Right lobe of liver (tissue), 4 donors: ENCODE results near the gene APBA2.

Source experiments
- POLR2A ChIP-seq: fragments of 450-650 bp; IDR thresholded peaks from one replicate; pipeline ENCODE4 v1.6.1; 2017; ENCODE audit warnings: antibody characterized with exemption, mild to moderate bottlenecking
- TF ChIP-seq, protein P1 (sequence below), 4 donors: fragments of 200-600 bp in 3 of 4; fragments of 450-650 bp in 1 of 4; IDR thresholded peaks; one replicate each; pipeline versions ENCODE4 v1.5.1 to v1.8.0; 2016 to 2022; ENCODE audit warnings: antibody characterized with exemption in 4 of 4, mild to moderate bottlenecking in 2 of 4
- donor health status: DM: no; HTN: no; CAD: no.
- donor health status: DM: no; HTN: no; CAD: no.
- donor health status: DM: no; HTN: yes; CAD: no.

- TF ChIP-seq, protein P1, sequence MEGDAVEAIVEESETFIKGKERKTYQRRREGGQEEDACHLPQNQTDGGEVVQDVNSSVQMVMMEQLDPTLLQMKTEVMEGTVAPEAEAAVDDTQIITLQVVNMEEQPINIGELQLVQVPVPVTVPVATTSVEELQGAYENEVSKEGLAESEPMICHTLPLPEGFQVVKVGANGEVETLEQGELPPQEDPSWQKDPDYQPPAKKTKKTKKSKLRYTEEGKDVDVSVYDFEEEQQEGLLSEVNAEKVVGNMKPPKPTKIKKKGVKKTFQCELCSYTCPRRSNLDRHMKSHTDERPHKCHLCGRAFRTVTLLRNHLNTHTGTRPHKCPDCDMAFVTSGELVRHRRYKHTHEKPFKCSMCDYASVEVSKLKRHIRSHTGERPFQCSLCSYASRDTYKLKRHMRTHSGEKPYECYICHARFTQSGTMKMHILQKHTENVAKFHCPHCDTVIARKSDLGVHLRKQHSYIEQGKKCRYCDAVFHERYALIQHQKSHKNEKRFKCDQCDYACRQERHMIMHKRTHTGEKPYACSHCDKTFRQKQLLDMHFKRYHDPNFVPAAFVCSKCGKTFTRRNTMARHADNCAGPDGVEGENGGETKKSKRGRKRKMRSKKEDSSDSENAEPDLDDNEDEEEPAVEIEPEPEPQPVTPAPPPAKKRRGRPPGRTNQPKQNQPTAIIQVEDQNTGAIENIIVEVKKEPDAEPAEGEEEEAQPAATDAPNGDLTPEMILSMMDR (IDR thresholded peaks at IDR 0.05): no peak
- no peak for TF ChIP-seq POLR2A
Measured at GRCh38 chr15:28984421-28985315, 98.9 kb downstream of the APBA2 start.
